Immature natural killer cell (primary cell): ENCODE measurements around the gene CLCN1. TPM values are rescaled to one million over a fixed set of nuclear protein-coding genes. Genes with fewer than 3 reads are reported as not detected.
A peak's percentile ranks its signal among the peaks of the same experiment; 100 is the strongest.

Experiments
- DNase-seq, 3 donors: peaks; one replicate each; pipeline ENCODE4 v3.0.0; 2022; ENCODE audit warnings: mixed read lengths in 1 of 3
- H3K27ac Mint-ChIP-seq, 6 donors: one replicate each; pipeline ENCODE4 v1.8.0; 2020; ENCODE audit warnings: mixed read lengths in 6 of 6, mild to moderate bottlenecking in 5 of 6, inconsistent platforms in 4 of 6, moderate library complexity in 3 of 6
- H3K27me3 Mint-ChIP-seq, 3 donors: one replicate each; pipeline ENCODE4 v1.8.0; 2020 to 2021; ENCODE audit warnings: low read depth in 3 of 3, mild to moderate bottlenecking in 3 of 3, mixed read lengths in 3 of 3, moderate library complexity in 3 of 3, inconsistent platforms in 1 of 3
- H3K36me3 Mint-ChIP-seq, 3 donors: one replicate each; pipeline ENCODE4 v1.8.0; 2020; ENCODE audit warnings: mixed read lengths in 3 of 3, inconsistent platforms in 2 of 3, mild to moderate bottlenecking in 2 of 3
- H3K4me1 Mint-ChIP-seq, 2 donors: one replicate each; pipeline ENCODE4 v1.8.0; 2020; ENCODE audit warnings: inconsistent platforms in 2 of 2, mild to moderate bottlenecking in 2 of 2, mixed read lengths in 2 of 2, moderate library complexity in 1 of 2
- H3K4me3 Mint-ChIP-seq, 5 donors: one replicate each; pipeline ENCODE4 v1.8.0; 2020; ENCODE audit warnings: mild to moderate bottlenecking in 5 of 5, mixed read lengths in 5 of 5, inconsistent platforms in 3 of 5, moderate library complexity in 3 of 5
- H3K9me3 Mint-ChIP-seq, 6 donors: one replicate each; pipeline ENCODE4 v1.8.0; 2020; ENCODE audit warnings: mild to moderate bottlenecking in 6 of 6, mixed read lengths in 6 of 6, inconsistent platforms in 4 of 6, moderate library complexity in 3 of 6
- polyA plus RNA-seq, 3 donors: library from polyadenylated mRNA; unstranded; fragments of 300-500 nt; fragmentation: Illumina TruSeq; gene quantifications; one replicate each; pipeline ENCODE4 v1.2.3, GENCODE V29; 2021

CLCN1 gene
- polyA plus RNA-seq, 3 donors from 2014 or later: 0.07 TPM; not detected in 2

DNA sequence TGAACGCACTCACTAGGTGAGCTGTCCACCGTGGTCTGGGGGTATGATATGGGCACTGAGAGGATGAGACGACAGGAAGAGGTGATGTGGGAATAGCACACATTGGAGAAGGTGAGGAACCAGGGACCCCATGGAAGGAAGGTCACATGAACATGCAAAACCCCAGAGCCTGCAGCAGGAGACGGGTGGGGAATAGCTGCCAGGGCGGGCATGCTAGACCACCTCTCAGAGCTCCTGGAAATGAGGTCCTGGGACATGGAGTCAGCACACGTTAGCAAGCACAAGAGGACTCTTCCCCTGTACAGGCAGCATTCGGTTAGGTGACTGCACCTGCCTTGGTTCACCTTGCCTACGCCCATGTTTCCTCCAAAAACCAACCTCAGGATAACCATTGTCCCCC, 38.5 kb downstream of the CLCN1 start:
- no peak overlapping the region for H3K4me3 Mint-ChIP-seq
- H3K4me1 Mint-ChIP-seq: no peaks in the 10 kb centered on the region
- H3K27ac Mint-ChIP-seq: no peak overlapping the region
- no peak for DNase-seq
- H3K36me3 Mint-ChIP-seq: peaks cover 0 to 3% (median 0%) of the 10 kb centered on the region in 3 donors
- no peaks in the 10 kb centered on the region for H3K9me3 Mint-ChIP-seq
- peaks cover 0 to 9% (median 0%) of the 10 kb centered on the region in 3 donors for H3K27me3 Mint-ChIP-seq

DNA sequence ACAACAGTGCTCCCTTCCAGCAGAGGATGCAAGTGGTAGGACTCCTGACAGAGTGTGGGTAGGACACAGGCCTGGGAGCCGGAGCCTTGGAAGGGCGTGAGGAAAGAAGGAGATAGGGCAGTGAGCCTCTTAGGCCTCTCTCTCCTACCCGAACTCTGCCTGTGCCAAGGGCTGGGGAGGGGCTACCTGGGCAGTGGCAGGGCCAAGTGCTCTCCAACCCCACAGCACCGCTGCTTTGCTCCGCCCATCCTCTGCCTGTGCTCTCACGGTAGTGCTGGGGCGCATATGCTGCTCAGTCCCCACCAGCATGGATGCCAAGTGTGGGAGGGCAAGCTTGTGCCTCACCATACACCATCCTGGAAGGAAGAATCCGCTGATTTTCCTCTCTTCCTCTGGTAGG, 39.1 kb downstream of the CLCN1 start:
- Mint-ChIP-seq H3K4me1 (peaks cover 0 to under 1% of the 10 kb centered on the region in 2 donors), H3K27me3 (peaks cover 0 to 9% (median 0%) of the 10 kb centered on the region in 3 donors), H3K27ac (no peak overlapping the region), H3K9me3 (no peaks in the 10 kb centered on the region), H3K36me3 (peaks cover 0 to 3% (median 0%) of the 10 kb centered on the region in 3 donors), H3K4me3 (no peak overlapping the region)
- no peak for DNase-seq

DNA sequence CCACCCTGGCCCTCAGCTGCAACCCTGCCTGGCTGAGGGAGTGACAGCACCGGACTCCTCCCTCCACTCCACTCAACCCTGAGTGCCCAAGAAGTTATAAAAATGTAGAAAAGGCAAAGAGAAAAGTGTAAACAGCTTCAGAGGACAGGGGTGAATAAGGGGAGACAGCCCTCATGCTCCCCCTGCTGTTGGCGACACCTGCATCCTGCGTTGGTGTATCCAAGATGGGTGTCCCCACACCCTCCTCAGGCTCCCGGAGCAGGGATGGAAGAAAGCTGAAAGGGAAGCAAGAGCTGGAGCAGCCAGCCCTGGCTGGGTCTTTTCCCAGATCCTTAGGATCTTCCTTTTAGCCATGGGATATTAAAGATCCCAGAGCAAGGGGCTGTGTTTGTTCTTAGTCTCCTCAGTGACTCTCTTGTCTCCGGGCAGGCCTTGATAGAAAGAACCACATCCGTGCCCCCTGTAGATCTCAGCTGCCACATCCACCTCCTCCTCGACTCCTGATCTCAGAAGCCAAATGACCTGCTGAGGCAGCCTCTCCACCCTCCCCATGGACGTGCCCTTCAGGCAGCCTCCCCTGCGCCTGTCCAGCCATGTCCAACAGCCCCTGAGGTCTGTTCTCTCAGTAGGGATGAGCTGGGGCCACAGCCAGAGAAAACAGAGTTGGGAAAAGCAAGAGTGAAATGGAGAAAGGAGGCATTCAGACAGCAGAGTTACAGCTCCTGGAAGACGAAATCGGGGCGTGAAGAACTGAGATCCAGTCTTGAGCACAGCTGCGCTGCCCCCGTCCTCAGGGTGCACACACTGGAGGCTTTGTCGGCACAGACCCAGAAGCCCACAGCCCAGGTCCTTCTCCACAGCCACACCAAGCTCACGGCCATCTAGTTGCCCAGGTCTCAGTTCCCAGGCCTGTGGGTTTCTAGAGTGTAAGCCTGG, 39.8 kb downstream of the CLCN1 start:
- Mint-ChIP-seq H3K27ac (peak overlapping the region in 1 of 6 donors; percentile 13), H3K4me3 (no peak overlapping the region), H3K36me3 (peaks cover 0 to 7% (median 0%) of the 10 kb centered on the region in 3 donors), H3K4me1 (peaks cover 3 to 8% of the 10 kb centered on the region in 2 donors), H3K9me3 (no peaks in the 10 kb centered on the region), H3K27me3 (peaks cover 0 to 11% (median 0%) of the 10 kb centered on the region in 3 donors)
- DNase-seq: no peak

DNA sequence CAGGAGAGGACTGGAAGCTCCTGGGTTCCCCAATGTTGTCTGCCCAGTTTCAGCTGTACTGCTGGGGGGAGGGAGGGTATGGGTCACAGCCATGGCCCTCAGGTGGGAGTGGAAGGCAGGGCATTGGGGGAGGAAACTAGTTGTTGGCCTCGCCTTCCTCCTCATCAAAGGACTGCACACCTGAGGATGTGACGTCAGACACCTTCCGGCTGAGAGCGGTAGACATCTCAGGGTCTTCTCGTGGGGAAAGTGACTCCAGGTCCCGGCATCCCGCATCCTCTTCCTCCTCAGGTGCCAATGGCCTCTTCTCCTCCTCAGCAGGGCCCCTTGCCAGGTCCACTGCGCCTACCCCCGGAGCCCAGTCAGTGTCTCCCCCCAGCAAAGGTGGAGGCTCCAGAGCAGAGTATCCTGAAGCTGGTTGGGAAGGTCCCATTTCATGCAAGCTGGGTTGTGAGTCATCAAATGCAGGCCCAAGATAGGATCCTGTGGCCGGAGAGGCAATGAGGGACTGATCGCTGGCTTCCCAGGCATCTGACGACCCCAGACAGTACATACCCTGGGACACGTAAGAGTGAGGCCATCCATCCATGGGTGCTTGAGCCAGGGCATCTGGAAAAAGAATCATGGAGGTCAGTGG, 40.6 kb downstream of the CLCN1 start:
- no peak for DNase-seq
- H3K9me3 Mint-ChIP-seq: no peaks in the 10 kb centered on the region
- H3K36me3 Mint-ChIP-seq: peaks cover 0 to 7% (median 0%) of the 10 kb centered on the region in 3 donors
- peak overlapping the region in 2 of 6 donors; percentile 10 to 12 for H3K27ac Mint-ChIP-seq
- peaks cover 3 to 10% of the 10 kb centered on the region in 2 donors for H3K4me1 Mint-ChIP-seq
- H3K4me3 Mint-ChIP-seq: no peak overlapping the region
- H3K27me3 Mint-ChIP-seq: peaks cover 0 to 12% (median 2%) of the 10 kb centered on the region in 3 donors

DNA sequence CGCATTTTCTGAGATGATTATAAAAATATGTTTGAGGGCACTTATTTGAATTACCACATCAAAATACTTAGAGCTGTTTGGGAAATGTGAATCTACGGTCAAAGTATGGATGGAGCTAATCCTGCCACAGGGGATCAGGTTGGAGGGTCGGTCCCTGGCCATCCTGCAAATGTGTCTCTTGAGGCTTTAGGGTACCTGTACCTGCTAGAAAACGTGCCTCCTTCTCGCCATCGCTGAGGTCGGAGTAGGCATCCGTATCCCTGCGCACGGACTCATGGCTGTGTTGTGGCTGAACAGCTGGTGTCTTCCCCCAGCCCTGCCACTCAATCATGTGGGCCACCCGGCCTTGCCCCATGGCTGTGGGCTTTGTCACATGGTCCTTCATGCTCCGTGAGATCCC, 42.7 kb downstream of the CLCN1 start:
- Mint-ChIP-seq H3K27ac (no peak overlapping the region), H3K27me3 (peaks cover 3 to 19% (median 11%) of the 10 kb centered on the region in 3 donors), H3K4me3 (no peak overlapping the region), H3K36me3 (peaks cover 0 to 7% (median 0%) of the 10 kb centered on the region in 3 donors), H3K9me3 (no peaks in the 10 kb centered on the region), H3K4me1 (peaks cover 13 to 17% of the 10 kb centered on the region in 2 donors)
- no peak for DNase-seq

DNA sequence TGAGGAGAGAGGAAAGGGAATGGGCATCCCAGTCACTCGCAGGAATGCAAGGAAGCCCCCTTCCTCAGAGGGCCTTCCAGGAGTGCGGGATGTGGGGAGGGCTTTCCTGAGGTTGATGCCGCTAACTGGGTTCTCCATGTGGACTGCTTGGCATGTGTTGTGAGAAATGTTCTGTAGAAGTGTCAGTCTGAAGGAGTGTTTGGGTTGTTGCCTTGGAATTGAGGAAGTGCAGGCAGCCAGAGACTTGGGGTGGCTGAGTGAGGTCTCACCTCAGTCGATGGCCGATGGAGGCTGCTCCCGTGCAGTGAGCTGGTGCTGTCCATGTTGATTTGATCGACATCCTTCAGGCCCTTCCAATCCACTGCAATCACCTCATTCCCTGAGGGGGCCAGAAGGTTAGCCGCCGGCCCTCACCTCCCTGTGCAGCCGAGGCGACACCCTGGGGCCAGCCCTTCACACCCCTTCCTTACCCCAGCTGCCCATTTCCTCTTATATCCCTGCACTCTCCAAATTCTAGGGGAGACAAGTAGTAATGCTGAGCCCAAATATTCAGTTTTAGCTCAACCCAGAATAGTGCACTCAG, 44.0 kb downstream of the CLCN1 start:
- no peak for DNase-seq
- Mint-ChIP-seq H3K27ac (no peak overlapping the region), H3K4me3 (peak overlapping the region in 4 of 5 donors; percentile 16 to 75 (median 66)), H3K9me3 (no peaks in the 10 kb centered on the region), H3K4me1 (peaks cover 13 to 17% of the 10 kb centered on the region in 2 donors), H3K36me3 (peaks cover 0 to 7% (median 0%) of the 10 kb centered on the region in 3 donors), H3K27me3 (peaks cover 3 to 25% (median 16%) of the 10 kb centered on the region in 3 donors)

DNA sequence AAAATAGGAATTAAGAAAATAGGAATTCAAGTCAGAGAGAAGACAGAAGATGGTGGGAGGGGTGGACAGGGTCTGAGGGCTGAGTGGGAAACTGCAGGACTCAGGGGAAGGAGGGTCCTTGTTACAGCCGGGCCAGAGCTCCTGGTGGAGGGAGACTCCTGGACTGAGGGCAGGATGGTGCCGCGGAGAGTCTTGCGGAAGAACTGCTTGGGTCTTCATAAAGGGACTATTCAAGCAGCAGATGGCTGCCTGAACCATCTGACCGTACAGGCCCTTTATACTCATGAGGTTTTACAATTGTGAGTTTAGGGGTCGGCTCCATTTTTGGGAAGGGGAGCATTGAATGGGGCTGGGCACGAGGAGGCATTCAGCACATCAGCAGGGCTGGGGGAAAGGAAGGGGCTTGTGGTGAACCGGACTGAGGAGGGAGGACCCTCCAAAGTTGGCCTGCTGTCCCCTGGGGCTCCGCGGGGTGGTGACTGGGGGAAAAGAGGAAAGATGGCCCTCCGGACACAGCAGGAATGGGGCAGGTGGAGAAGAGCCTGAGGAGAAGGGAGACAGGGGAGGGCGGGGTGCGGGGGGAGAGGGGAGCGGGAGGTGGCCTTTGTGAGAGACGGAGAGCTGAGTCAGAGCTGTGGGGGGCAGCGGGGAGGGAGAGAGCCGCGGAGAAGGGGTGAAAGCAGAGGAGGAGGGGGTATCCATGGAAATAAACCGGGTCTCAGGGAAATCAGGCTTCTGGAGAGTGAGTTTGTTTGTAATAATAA, 45.1 kb downstream of the CLCN1 start:
- H3K27ac Mint-ChIP-seq: peak overlapping the region in 3 of 6 donors; percentile 0 to 57 (median 28)
- peaks cover 13 to 17% of the 10 kb centered on the region in 2 donors for H3K4me1 Mint-ChIP-seq
- H3K27me3 Mint-ChIP-seq: peaks cover 3 to 27% (median 16%) of the 10 kb centered on the region in 3 donors

DNA sequence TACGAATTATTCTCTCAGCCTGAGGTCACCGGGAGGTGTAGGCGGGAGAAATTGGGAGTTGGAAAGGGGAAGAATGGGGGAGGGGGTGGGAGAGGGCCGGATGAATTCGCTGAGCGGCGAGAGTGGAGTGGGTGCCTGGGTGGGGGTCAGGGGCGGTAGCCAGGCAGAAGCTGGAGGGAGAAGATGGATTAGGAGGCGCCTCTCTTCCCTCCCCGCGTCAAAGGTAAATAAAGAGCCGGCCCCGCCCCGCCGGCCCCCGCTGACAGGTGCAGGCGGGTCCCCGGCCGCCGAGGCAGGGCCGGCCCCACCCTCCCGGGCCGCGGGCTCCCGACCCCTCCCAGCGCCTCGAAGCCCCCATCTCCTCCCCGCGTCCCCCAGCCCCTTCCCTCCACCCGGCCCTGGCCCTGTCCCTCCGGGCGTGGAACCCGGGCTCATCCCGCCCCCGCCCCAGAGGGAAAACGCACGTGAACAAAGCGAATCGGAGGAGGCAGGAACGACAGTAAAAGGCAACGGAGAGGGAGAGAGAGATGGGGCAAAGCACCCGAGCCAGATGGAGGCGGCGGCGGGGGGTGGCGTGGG, 45.7 kb downstream of the CLCN1 start:
- peaks cover 0 to 7% (median 0%) of the 10 kb centered on the region in 3 donors for H3K36me3 Mint-ChIP-seq
- peaks cover 3 to 27% (median 16%) of the 10 kb centered on the region in 3 donors for H3K27me3 Mint-ChIP-seq
- DNase-seq: no peak
- H3K4me3 Mint-ChIP-seq: peak overlapping the region; percentile 81 to 89 (median 83)
- no peaks in the 10 kb centered on the region for H3K9me3 Mint-ChIP-seq
- H3K27ac Mint-ChIP-seq: no peak overlapping the region
- peaks cover 13 to 17% of the 10 kb centered on the region in 2 donors for H3K4me1 Mint-ChIP-seq

More for the DNA sequence above, 45.1 kb downstream of the CLCN1 start:
- H3K36me3 Mint-ChIP-seq: peaks cover 0 to 7% (median 0%) of the 10 kb centered on the region in 3 donors
- peak overlapping the region; percentile 65 to 77 (median 71) for H3K4me3 Mint-ChIP-seq
- no peak for DNase-seq
- no peaks in the 10 kb centered on the region for H3K9me3 Mint-ChIP-seq

DNA sequence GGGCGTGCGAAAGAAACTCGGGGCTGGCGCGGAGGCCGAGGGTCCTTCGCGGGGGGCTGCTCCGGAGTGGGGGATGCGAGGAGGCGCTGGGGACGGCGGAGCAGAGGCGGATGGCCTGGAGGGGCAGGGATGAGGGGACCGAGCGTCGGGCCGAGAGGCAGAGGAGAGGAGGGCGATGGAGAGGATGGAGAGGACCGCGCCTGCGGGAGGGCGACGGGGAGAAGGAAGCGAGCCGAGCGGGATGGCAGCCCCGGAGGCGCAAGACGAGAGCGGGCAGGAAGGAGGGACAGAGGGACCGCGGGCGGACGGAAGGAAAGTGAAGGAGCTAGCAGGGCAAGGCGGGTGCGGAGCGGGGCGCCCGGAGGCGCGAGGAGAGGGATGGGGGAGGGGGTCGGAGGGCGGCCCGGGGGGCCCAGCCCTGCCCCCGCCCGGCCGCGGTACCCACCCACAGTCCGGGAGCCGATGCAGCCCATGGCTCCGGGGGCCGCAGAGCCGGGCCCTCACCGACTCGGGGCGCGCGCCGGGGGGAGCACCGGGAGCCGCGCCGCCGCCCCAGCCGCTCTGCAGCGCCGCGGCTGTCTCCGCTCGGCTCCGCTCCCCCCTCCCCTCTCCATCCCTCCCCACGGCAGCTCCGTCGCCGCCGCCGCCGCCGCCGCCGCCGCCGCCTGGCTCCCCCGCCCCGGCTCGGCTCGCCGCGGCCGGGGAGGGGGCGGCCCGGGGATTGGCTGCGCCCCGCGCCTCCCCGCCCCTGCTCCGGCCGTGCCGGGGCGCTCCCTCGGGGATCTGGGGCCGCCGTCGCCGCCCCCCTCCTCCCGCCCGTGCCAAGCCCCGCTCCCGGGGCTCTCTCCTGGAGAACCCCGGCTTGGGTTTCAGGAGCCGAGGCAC, 46.5 kb downstream of the CLCN1 start, which contains the start of gene FAM131B:
TSS of gene FAM131B (minus strand) at position 583 of the 885 bp plus-strand sequence. CDS start at position 473, 110 bp downstream.
- peaks cover 0 to 7% (median 0%) of the 10 kb centered on the region in 3 donors for H3K36me3 Mint-ChIP-seq
- no peaks in the 10 kb centered on the region for H3K9me3 Mint-ChIP-seq
- peak within 1 kb of the TSS; percentile 81 to 89 (median 83) for H3K4me3 Mint-ChIP-seq
- H3K27ac Mint-ChIP-seq: peak within 1 kb of the TSS in 2 of 6 donors; percentile 18 to 76
- DNase-seq: peak in 2 of 3 donors; percentile 38 to 45
- H3K4me1 Mint-ChIP-seq: peaks cover 13 to 17% of the 10 kb centered on the region in 2 donors
- H3K27me3 Mint-ChIP-seq: peaks cover 4 to 27% (median 16%) of the 10 kb centered on the region in 3 donors

DNA sequence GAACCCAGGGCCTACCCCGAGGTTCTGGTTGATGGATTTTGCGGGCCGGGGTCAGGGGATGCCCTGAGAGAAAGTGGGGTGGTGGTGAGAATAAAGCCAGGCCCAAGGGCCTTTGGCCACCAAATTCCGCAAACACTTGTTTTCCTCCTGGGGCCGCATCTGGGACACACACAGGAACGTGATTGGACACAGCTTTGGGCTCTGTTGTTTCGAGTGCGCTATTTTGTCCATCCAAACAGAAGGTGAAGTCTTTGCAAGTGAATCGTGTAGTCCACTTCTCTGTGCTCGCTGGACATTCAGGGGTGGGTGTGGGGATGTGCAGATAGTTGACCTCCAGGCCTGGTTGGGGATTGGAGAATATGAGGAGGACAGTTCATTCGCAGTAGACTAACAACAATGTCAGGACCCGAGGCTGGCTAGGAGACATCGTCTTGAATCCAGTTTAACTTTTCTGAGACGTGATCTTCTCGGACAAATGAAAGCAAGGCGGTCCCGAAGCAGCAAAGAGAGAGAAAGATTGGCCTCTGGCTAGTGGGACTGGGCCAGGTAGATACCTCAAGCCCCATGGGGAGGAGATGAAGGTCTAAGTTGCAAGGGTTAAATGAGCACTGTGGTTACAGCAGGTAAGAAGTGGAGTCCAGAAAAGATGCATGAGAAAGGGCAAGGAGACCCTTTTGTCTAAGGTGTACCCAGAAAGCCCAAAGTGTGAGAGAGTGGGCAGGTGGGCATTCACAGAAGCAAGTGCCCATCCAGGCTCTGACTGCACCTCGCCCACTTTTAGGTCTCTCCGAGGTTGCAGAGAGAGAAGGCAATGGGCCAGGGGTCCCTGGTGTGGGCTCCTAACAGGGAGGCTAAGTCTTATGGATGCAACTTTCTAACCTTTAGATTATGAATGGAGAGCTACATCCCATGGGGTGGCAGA, 47.4 kb downstream of the CLCN1 start:
- H3K36me3 Mint-ChIP-seq: peaks cover 0 to 4% (median 0%) of the 10 kb centered on the region in 3 donors

DNA sequence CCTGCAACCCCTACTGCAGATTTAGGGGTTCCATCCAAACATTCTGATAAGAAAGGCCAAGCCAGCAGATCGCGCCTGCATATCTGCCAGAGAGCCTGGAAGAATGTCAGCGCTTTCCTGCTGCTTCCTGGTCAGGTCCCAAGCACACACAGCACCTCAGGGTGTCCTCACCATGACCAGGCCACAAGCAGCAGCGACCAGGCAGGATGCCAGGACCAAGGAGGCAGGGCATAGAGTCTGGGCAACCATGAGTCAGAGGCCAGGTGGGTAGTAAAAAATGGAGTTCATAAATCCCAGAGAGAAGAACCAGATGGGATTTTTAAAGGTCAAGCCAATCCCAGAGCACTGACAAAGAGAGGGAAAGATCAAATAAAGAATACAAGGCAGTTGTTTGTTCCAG, 52.1 kb downstream of the CLCN1 start:
- Mint-ChIP-seq H3K9me3 (no peaks in the 10 kb centered on the region), H3K27me3 (peaks cover 7 to 18% (median 11%) of the 10 kb centered on the region in 3 donors), H3K4me1 (peaks cover 24 to 26% of the 10 kb centered on the region in 2 donors), H3K27ac (no peak overlapping the region), H3K36me3 (no peaks in the 10 kb centered on the region), H3K4me3 (no peak overlapping the region)
- no peak for DNase-seq

More for the DNA sequence above, 47.4 kb downstream of the CLCN1 start:
- DNase-seq: no peak
- Mint-ChIP-seq H3K4me1 (peaks cover 13 to 17% of the 10 kb centered on the region in 2 donors), H3K9me3 (no peaks in the 10 kb centered on the region), H3K27ac (peak overlapping the region in 2 of 6 donors; percentile 18 to 76), H3K27me3 (peaks cover 5 to 27% (median 16%) of the 10 kb centered on the region in 3 donors), H3K4me3 (peak overlapping the region; percentile 70 to 85 (median 72))
